CD4-positive, alpha-beta T cell (primary cell): ENCODE results near the gene TECPR1. TPM values are rescaled to one million over a fixed set of nuclear protein-coding genes. Genes with fewer than 3 reads are reported as not detected.

Source experiments
- ATAC-seq: fragments of 200-7000 bp; cut with Tn5 transposase; one replicate; pipeline ENCODE4 v1.10.0; 2022; ENCODE audit warnings: mild to moderate bottlenecking; ENCODE audit not compliant: poor library complexity
- CTCF ChIA-PET: fragments of 350-600 bp; sonication (Branson Sonifier 250); formaldehyde crosslinking; loops from one replicate; lab custom pipeline; 2021; ENCODE audit warnings: antibody characterized with exemption, inconsistent platforms; lab: Charles Lee
- POLR2A ChIA-PET: fragments of 350-600 bp; sonication (Branson Sonifier 250); formaldehyde crosslinking; loops from one replicate; lab custom pipeline; 2021; ENCODE audit warnings: antibody characterized with exemption, inconsistent platforms; lab: Charles Lee
- DNase-seq, 14 experiments: peaks; one replicate each; pipeline ENCODE4 v3.0.0-alpha.2; 2013 to 2020; ENCODE audit warnings: mixed read lengths in 2 of 14
- H3K27ac ChIP-seq, 2 donors: one replicate each; pipeline versions ENCODE4 v1.5.1 to v1.7.0; 2013; ENCODE audit warnings: low read length in 2 of 2, low read depth in 1 of 2, mild to moderate bottlenecking in 1 of 2
- H3K27me3 ChIP-seq, 2 experiments: 1 replicate in 1 of 2; 2 replicates in 1 of 2; pipeline versions ENCODE4 v1.6.1 to v1.7.0; 2013; ENCODE audit warnings: low read length in 2 of 2, control low read depth in 1 of 2, mild to moderate bottlenecking in 1 of 2, moderate library complexity in 1 of 2; ENCODE audit not compliant: insufficient read depth in 2 of 2, control insufficient read depth in 1 of 2
- H3K36me3 ChIP-seq: one replicate; pipeline ENCODE4 v1.6.1; 2013; ENCODE audit warnings: low read length, control low read depth; ENCODE audit not compliant: insufficient read depth
- H3K4me1 ChIP-seq: one replicate; pipeline ENCODE4 v1.6.1; 2013; ENCODE audit warnings: low read length, control low read depth; ENCODE audit not compliant: insufficient read depth
- H3K4me3 ChIP-seq: one replicate; pipeline ENCODE4 v1.5.1; 2013; ENCODE audit warnings: mild to moderate bottlenecking, low read length, moderate library complexity
- H3K9me3 ChIP-seq, 2 experiments: 1 replicate in 1 of 2; 2 replicates in 1 of 2; pipeline versions ENCODE4 v1.6.1 to v1.7.0; 2013; ENCODE audit warnings: low read length in 2 of 2, mild to moderate bottlenecking in 2 of 2, control low read depth in 1 of 2, moderate library complexity in 1 of 2; ENCODE audit not compliant: control insufficient read depth in 1 of 2, insufficient read depth in 1 of 2
- H3K27ac Mint-ChIP-seq: one replicate; pipeline ENCODE4 v1.8.0; 2020; ENCODE audit warnings: mixed read lengths
- H3K27me3 Mint-ChIP-seq: one replicate; pipeline ENCODE4 v1.8.0; 2021; ENCODE audit warnings: mixed read lengths
- H3K36me3 Mint-ChIP-seq: one replicate; pipeline ENCODE4 v1.8.0; 2021; ENCODE audit warnings: low read depth, mixed read lengths
- H3K4me1 Mint-ChIP-seq: one replicate; pipeline ENCODE4 v1.8.0; 2021; ENCODE audit warnings: low read depth, mixed read lengths
- H3K4me3 Mint-ChIP-seq: one replicate; pipeline ENCODE4 v1.8.0; 2020; ENCODE audit warnings: mild to moderate bottlenecking, mixed read lengths
- H3K9me3 Mint-ChIP-seq: one replicate; pipeline ENCODE4 v1.8.0; 2020; ENCODE audit warnings: mixed read lengths
- intact Hi-C, 2 experiments: fragments of 100-400 bp; cut with DNase I in 1 of 2; cut with micrococcal nuclease in 1 of 2; formaldehyde crosslinking; loops; one replicate each; pipeline versions ENCODE4 v1.15.1 to v1.9.0; 2023 to 2025; cut with DNase I, micrococcal nuclease
- total RNA-seq, 174 experiments: library from RNA in 2 of 174; stranded (reverse) in 2 of 174; gene quantifications; one replicate each; pipeline ENCODE4 v1.2.3 and lab custom pipeline; 2021 to 2026
- TF ChIP-seq, protein P1 (sequence below): fragments of 200-600 bp; IDR thresholded peaks from one replicate; pipeline ENCODE4 v1.8.0; 2022; ENCODE audit warnings: antibody characterized with exemption, mild to moderate bottlenecking

TECPR1 gene
- total RNA-seq, 2 experiments from 2014 or later, result 85.9 to 90.4 TPM

DNA sequence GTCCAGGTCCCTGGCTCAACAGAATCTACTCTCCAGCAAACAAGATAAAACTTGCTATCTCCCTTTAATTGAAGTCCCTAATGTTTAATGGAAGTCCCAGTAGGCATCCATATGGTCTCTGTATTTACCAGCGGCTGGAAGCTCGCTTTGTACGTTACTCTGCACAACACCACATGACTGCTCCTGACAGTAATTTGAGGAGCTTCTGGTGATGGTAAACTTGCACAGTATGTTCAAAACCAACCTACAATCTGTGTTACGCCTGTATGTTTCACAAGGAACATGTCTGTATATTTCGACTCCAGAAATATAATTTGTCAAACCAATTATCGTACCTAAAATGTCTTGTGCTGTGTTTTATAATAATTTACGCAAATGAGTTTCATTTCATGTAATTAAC, 4.4 kb upstream of the TECPR1 start:
- H3K4me1 ChIP-seq, result peaks cover 20% of the 10 kb centered on the region

DNA sequence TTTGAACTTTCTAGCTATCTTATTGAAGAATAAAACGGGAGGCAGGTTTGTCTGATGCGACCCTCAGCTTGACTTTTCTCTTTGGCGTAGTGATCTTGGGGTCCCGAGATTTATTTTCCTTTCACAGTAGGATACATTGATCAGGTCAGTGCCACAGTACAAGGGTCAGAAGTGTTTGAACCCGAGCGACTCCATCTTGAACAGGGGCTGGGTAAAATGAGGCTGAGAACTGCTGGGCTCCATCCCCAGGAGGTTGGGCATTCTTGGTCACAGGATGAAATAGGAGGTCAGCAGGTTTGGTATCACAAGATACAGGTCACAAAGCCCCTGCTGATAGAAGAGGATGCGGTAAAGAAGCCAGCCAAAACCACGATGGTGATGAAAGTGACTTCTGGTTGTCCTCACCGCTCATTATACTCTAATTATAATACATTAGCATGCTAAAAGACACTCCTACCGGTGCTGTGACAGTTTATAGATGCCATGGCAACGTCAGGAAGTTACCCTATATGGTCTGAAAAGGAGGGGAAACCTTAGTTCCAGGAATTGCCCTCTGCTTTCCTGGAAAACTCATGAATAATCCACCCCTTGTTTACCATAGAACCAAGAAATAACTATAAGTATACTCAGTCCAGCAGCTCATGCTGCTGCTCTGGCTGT, 3.0 kb upstream of the TECPR1 start:
- no peaks in the 10 kb centered on the region for H3K27me3 Mint-ChIP-seq
- Histone ChIP-seq H3K9me3 (no peaks in the 10 kb centered on the region), H3K4me3 (no peak overlapping the region), H3K27me3 (no peaks in the 10 kb centered on the region), H3K27ac (no peak overlapping the region), H3K36me3 (peaks cover 11% of the 10 kb centered on the region), H3K4me1 (peaks cover 34% of the 10 kb centered on the region)
- peaks cover 49% of the 10 kb centered on the region for H3K4me1 Mint-ChIP-seq
- H3K27ac Mint-ChIP-seq, result peak overlapping the region; percentile 69
- intact Hi-C loops, result loop anchor here (5.0 to 10.0 kb wide), 5 partner anchors 43 to 1140 kb away; partner anchors contain the start of genes BHLHA15 (in 1 of the 2), LMTK2 (in 1 of the 2) and SDHAF3 (in 1 of the 2)
- H3K36me3 Mint-ChIP-seq, result peaks cover 67% of the 10 kb centered on the region
- CTCF ChIA-PET, result no interaction called here
- POLR2A ChIA-PET, result interaction anchor here (0.7 to 1.2 kb wide), 2 partner anchors 16 to 19 kb away, joined by 3 read pairs; no protein-coding TSS in a partner anchor
- H3K4me3 Mint-ChIP-seq, result peak overlapping the region; percentile 59
- TF ChIP-seq, protein P1, sequence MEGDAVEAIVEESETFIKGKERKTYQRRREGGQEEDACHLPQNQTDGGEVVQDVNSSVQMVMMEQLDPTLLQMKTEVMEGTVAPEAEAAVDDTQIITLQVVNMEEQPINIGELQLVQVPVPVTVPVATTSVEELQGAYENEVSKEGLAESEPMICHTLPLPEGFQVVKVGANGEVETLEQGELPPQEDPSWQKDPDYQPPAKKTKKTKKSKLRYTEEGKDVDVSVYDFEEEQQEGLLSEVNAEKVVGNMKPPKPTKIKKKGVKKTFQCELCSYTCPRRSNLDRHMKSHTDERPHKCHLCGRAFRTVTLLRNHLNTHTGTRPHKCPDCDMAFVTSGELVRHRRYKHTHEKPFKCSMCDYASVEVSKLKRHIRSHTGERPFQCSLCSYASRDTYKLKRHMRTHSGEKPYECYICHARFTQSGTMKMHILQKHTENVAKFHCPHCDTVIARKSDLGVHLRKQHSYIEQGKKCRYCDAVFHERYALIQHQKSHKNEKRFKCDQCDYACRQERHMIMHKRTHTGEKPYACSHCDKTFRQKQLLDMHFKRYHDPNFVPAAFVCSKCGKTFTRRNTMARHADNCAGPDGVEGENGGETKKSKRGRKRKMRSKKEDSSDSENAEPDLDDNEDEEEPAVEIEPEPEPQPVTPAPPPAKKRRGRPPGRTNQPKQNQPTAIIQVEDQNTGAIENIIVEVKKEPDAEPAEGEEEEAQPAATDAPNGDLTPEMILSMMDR, result no peak
- ATAC-seq (no peak), DNase-seq (peak in 3 of 14 experiments; percentile 30 to 60 (median 35))
- no peaks in the 10 kb centered on the region for H3K9me3 Mint-ChIP-seq

More for the DNA sequence above, 4.4 kb upstream of the TECPR1 start:
- Histone ChIP-seq H3K36me3 (peaks cover 16% of the 10 kb centered on the region), H3K27me3 (no peaks in the 10 kb centered on the region), H3K27ac (no peak overlapping the region), H3K9me3 (peaks cover 0 to 3% of the 10 kb centered on the region in 2 experiments), H3K4me3 (no peak overlapping the region)
- Mint-ChIP-seq H3K9me3 (no peaks in the 10 kb centered on the region), H3K27ac (peak overlapping the region; percentile 24), H3K4me3 (no peak overlapping the region), H3K4me1 (peaks cover 36% of the 10 kb centered on the region), H3K27me3 (no peaks in the 10 kb centered on the region), H3K36me3 (peaks cover 68% of the 10 kb centered on the region)
- no peak for ATAC-seq
- TF ChIP-seq, protein P1, result no peak
- intact Hi-C loops, result loop anchor here in 1 of 2 experiments (10.0 kb wide), 2 partner anchors 282 to 1142 kb away; partner anchors contain the start of gene SDHAF3
- no peak for DNase-seq
- CTCF ChIA-PET, result no interaction called here
- POLR2A ChIA-PET, result no interaction called here

DNA sequence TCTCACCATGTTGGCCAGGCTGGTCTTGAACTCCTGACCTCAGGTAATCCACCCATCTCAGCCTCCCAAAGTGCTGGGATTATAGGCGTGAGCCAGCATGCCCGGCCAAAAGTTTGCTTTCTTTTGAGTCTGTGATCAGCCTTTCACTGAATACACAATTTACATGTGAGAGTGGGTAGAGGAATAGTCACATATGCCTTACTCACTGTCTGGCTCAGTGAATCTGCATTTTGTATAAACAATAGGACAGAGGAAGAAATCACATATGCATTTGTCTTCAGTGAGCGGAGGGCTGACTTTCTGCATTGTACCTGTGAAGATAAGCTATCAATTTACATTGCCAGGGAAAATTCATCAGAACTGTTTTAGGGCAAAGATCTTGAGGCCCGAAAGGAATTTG, 2.5 kb upstream of the TECPR1 start:
- no peak overlapping the region for H3K27ac ChIP-seq
- intact Hi-C loops, result loop anchor here (5.0 to 10.0 kb wide), 5 partner anchors 42 to 1140 kb away; partner anchors contain the start of genes BHLHA15 (in 1 of the 2), LMTK2 (in 1 of the 2) and SDHAF3 (in 1 of the 2)
- Mint-ChIP-seq H3K27ac (peak overlapping the region; percentile 69), H3K27me3 (no peaks in the 10 kb centered on the region), H3K4me3 (peak overlapping the region; percentile 59), H3K9me3 (no peaks in the 10 kb centered on the region), H3K4me1 (peaks cover 54% of the 10 kb centered on the region), H3K36me3 (peaks cover 67% of the 10 kb centered on the region)
- H3K9me3 ChIP-seq, result no peaks in the 10 kb centered on the region
- DNase-seq (no peak), ATAC-seq (no peak)
- ChIA-PET CTCF (interaction anchor here (0.7 kb wide), 1 partner anchor 20 kb away, joined by 4 read pairs; no protein-coding TSS in a partner anchor), POLR2A (interaction anchor here (0.7 to 1.2 kb wide), 2 partner anchors 17 to 19 kb away, joined by 3 read pairs; no protein-coding TSS in a partner anchor)
- H3K4me1 ChIP-seq, result peaks cover 40% of the 10 kb centered on the region
- H3K4me3 ChIP-seq, result no peak overlapping the region
- H3K27me3 ChIP-seq, result no peaks in the 10 kb centered on the region
- TF ChIP-seq, protein P1, result no peak
- peaks cover 10% of the 10 kb centered on the region for H3K36me3 ChIP-seq
